DOHH2 (cell line): ENCODE data around the gene NEDD4L.

ENCODE experiments used
- H3F3A ChIP-seq: fragments of 200-600 bp; sonication (generic), shearing (Covaris generic); 2 replicates; pipeline ENCODE4 v1.6.0; 2016; ENCODE audit warnings: antibody characterized with exemption, mild to moderate bottlenecking; ENCODE audit not compliant: control insufficient read depth, insufficient read depth
- H3K27ac ChIP-seq: fragments of 200-600 bp; sonication (generic); 2 replicates; pipeline ENCODE4 v1.5.1; 2014; ENCODE audit warnings: low read depth, mild to moderate bottlenecking, low read length, moderate library complexity
- H3K27me3 ChIP-seq: fragments of 200-600 bp; sonication (generic); 2 replicates; pipeline ENCODE4 v1.6.1; 2014; ENCODE audit warnings: mild to moderate bottlenecking, low read length, mixed read lengths; ENCODE audit not compliant: control insufficient read depth
- H3K36me3 ChIP-seq: fragments of 200-600 bp; sonication (generic); 2 replicates; pipeline ENCODE4 v1.6.1; 2014; ENCODE audit warnings: mild to moderate bottlenecking, low read length, moderate library complexity, mixed read lengths; ENCODE audit not compliant: control insufficient read depth
- H3K4me1 ChIP-seq: fragments of 200-600 bp; sonication (generic); 2 replicates; pipeline ENCODE4 v1.6.1; 2014; ENCODE audit warnings: mild to moderate bottlenecking, low read length, mixed read lengths; ENCODE audit not compliant: control insufficient read depth
- H3K4me2 ChIP-seq: fragments of 200-600 bp; sonication (generic); 2 replicates; pipeline ENCODE4 v1.6.0; 2014; ENCODE audit warnings: mild to moderate bottlenecking, low read length, moderate library complexity
- H3K4me3 ChIP-seq: fragments of 200-600 bp; sonication (generic); 2 replicates; pipeline ENCODE4 v1.5.1; 2014; ENCODE audit warnings: mild to moderate bottlenecking, low read length, mixed read lengths
- H3K79me2 ChIP-seq: fragments of 200-600 bp; sonication (generic); 2 replicates; pipeline ENCODE4 v1.6.1; 2014; ENCODE audit warnings: mild to moderate bottlenecking, low read length, mixed read lengths; ENCODE audit not compliant: control insufficient read depth
- H3K9me2 ChIP-seq: fragments of 200-600 bp; sonication (generic); replicated peaks from 2 replicates; pipeline ENCODE4 v1.6.1; 2014; ENCODE audit warnings: mild to moderate bottlenecking, low read length, mixed read lengths; ENCODE audit not compliant: control insufficient read depth
- H3K9me3 ChIP-seq: fragments of 200-600 bp; sonication (generic); 2 replicates; pipeline ENCODE4 v1.6.1; 2014; ENCODE audit warnings: antibody characterized with exemption, low read length, mixed read lengths; ENCODE audit not compliant: control insufficient read depth, insufficient read depth
- H4K20me1 ChIP-seq: fragments of 200-600 bp; sonication (generic); 2 replicates; pipeline ENCODE4 v1.6.0; 2014; ENCODE audit warnings: low read depth, mild to moderate bottlenecking, antibody characterized with exemption, low read length, moderate library complexity; ENCODE audit not compliant: control insufficient read depth, insufficient read depth
- CTCF ChIP-seq: fragments of 200-600 bp; sonication (generic); IDR thresholded peaks from one replicate; pipeline ENCODE4 v1.5.1; 2014; ENCODE audit warnings: antibody characterized with exemption, mild to moderate bottlenecking, low read depth, low read length; ENCODE audit not compliant: poor library complexity, severe bottlenecking
- EZH2phosphoT487 ChIP-seq: fragments of 200-600 bp; sonication (generic); IDR thresholded peaks from 2 replicates; pipeline ENCODE4 v1.6.1; 2017; ENCODE audit warnings: borderline replicate concordance, mild to moderate bottlenecking, antibody characterized with exemption, low read length, moderate library complexity, mixed read lengths

NEDD4L gene

DNA sequence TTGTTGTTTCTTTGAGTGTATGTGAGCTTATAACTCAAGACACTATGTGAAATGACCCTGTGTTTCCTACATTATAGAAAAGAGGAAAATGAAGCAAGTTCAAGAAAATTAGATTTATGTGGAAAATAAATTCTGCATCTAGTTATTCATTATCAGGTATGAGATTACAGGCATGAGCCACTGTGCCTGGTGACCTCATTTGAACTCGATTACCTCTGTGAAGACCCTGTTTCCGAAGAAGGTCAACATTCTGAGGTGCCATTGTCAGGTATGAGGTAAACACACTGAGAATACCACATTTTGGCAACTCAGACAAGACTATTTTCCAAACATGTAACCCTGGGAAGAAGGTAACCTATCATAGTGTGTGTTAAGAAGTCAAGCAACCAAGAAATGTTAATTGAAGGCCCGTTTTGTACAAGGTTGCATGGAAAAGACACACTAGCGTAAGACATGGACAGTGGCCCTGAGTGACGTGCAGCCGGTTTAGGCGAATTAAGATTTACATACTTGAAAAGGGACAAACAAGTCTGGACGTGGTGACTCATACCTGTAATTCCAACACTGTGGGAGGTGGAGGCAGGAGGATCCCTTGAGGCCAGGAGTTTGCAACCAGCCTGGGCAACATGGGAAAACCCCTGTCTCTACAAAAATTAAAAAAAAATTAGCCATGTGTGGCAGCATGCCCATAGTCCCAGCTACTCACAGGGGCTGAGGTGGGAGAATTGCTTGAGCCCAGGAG is 186.6 kb downstream of the NEDD4L start:
- H3K79me2 ChIP-seq: peaks cover 80% of the 10 kb centered on the region
- peaks cover 6% of the 10 kb centered on the region for H3K36me3 ChIP-seq
- no peak for TF ChIP-seq EZH2phosphoT487
- TF ChIP-seq CTCF: no peak
- H3K9me3 ChIP-seq: no peaks in the 10 kb centered on the region
- no peaks in the 10 kb centered on the region for H3K27me3 ChIP-seq
- no peaks in the 10 kb centered on the region for H4K20me1 ChIP-seq
- H3F3A ChIP-seq: no peaks in the 10 kb centered on the region
- no peak overlapping the region for H3K27ac ChIP-seq
- no peaks in the 10 kb centered on the region for H3K9me2 ChIP-seq
- H3K4me1 ChIP-seq: peaks cover 39% of the 10 kb centered on the region
- no peak overlapping the region for H3K4me3 ChIP-seq
- H3K4me2 ChIP-seq: peak overlapping the region; percentile 17

- H3K4me2 ChIP-seq: no peak overlapping the region
- TF ChIP-seq CTCF: peak; percentile 58
- no peak for TF ChIP-seq EZH2phosphoT487
- H3K79me2 ChIP-seq: peaks cover 66% of the 10 kb centered on the region
- no peaks in the 10 kb centered on the region for H3F3A ChIP-seq
- H3K9me3 ChIP-seq: no peaks in the 10 kb centered on the region
- peaks cover 30% of the 10 kb centered on the region for H3K4me1 ChIP-seq
- no peaks in the 10 kb centered on the region for H3K9me2 ChIP-seq
- H3K4me3 ChIP-seq: no peak overlapping the region
- no peaks in the 10 kb centered on the region for H3K27me3 ChIP-seq
- no peaks in the 10 kb centered on the region for H4K20me1 ChIP-seq
- H3K27ac ChIP-seq: no peak overlapping the region
- H3K36me3 ChIP-seq: peaks cover 6% of the 10 kb centered on the region
Observed at GRCh38 chr18:58231930-58232329, 187.9 kb downstream of the NEDD4L start.

DNA sequence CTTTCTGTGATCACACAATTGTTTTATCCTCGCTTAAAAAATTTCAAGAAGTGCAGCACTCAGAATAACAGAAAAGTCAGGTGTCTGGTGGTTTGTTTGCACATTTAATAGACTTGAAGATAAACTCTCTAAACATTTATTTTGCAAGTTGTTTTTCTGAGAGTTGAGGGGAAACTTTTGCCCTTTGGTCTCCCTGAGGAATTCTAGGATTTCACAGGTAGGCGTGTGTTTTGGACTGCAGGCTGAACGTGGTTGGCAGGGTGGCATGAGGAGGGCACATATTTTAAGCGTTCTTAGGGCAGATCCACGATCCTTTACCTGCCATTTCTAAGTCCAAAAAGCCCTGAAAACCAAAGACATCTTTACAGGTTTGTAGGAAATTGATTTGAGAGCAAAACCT is 188.6 kb downstream of the NEDD4L start:
- H3K9me3 ChIP-seq: no peaks in the 10 kb centered on the region
- H3K36me3 ChIP-seq: peaks cover 6% of the 10 kb centered on the region
- TF ChIP-seq EZH2phosphoT487 (no peak), CTCF (no peak)
- H3F3A ChIP-seq: no peaks in the 10 kb centered on the region
- H3K27ac ChIP-seq: no peak overlapping the region
- no peaks in the 10 kb centered on the region for H4K20me1 ChIP-seq
- no peak overlapping the region for H3K4me2 ChIP-seq
- H3K9me2 ChIP-seq: no peaks in the 10 kb centered on the region
- no peaks in the 10 kb centered on the region for H3K27me3 ChIP-seq
- H3K79me2 ChIP-seq: peaks cover 64% of the 10 kb centered on the region
- no peak overlapping the region for H3K4me3 ChIP-seq
- H3K4me1 ChIP-seq: peaks cover 30% of the 10 kb centered on the region
